GM12878 (cell line): ENCODE results near the gene MPEG1.
A peak's percentile ranks its signal among the peaks of the same experiment; 100 is the strongest.

Experiments
- CBX5 ChIP-seq: sonication (generic); IDR thresholded peaks from 2 replicates; pipeline ENCODE4 v1.6.1; 2016; ENCODE audit warnings: low read depth, moderate library complexity, mild to moderate bottlenecking, inconsistent platforms
- CTCF ChIP-seq, 3 experiments: IDR thresholded peaks in 2 of 3; conservative IDR thresholded peaks in 1 of 3; 2 replicates each; pipeline ENCODE4 v1.5.1; 2011; ENCODE audit warnings: low read depth in 3 of 3, low read length in 3 of 3, mild to moderate bottlenecking in 3 of 3, control low read depth in 2 of 3, moderate library complexity in 2 of 3, inconsistent platforms in 1 of 3, mixed read lengths in 1 of 3; ENCODE audit not compliant: control insufficient read depth in 2 of 3, insufficient read depth in 1 of 3; ENCODE audit errors: extremely low read depth in 1 of 3
- EZH2 ChIP-seq: IDR thresholded peaks from 2 replicates; pipeline ENCODE4 v1.6.1; 2012; ENCODE audit warnings: low read depth, mild to moderate bottlenecking, control low read depth, inconsistent platforms, low read length, borderline replicate concordance; ENCODE audit not compliant: control insufficient read depth
- FOS ChIP-seq: IDR thresholded peaks from 3 replicates; pipeline ENCODE4 v1.6.1; 2011; ENCODE audit warnings: borderline replicate concordance; ENCODE audit not compliant: insufficient read length; ENCODE audit errors: extremely low read depth
- HCFC1 ChIP-seq: fragments of 150-350 bp; IDR thresholded peaks from 2 replicates; pipeline ENCODE4 v1.6.1; 2014; ENCODE audit warnings: low read length
- POLR2A ChIP-seq: IDR thresholded peaks from 2 replicates; pipeline ENCODE4 v1.6.1; 2011; ENCODE audit warnings: low read depth, mild to moderate bottlenecking, low read length
- POLR2AphosphoS5 ChIP-seq: IDR thresholded peaks from 2 replicates; pipeline ENCODE4 v1.6.1; 2011; ENCODE audit warnings: mild to moderate bottlenecking, low read length, inconsistent platforms
- RAD21 ChIP-seq: IDR thresholded peaks from 2 replicates; pipeline ENCODE4 v1.6.1; 2011; ENCODE audit warnings: mild to moderate bottlenecking, low read depth, low read length, moderate library complexity; ENCODE audit not compliant: insufficient read depth
- SMARCA5 ChIP-seq: fragments of 450-650 bp; IDR thresholded peaks from 2 replicates; pipeline ENCODE4 v1.6.1; 2017; ENCODE audit warnings: mild to moderate bottlenecking
- SMC3 ChIP-seq: IDR thresholded peaks from 2 replicates; pipeline ENCODE4 v1.6.1; 2011; ENCODE audit warnings: low read length, improper control_type of control experiment, borderline replicate concordance
- ZNF384 ChIP-seq: IDR thresholded peaks from 2 replicates; pipeline ENCODE4 v1.6.1; 2012; ENCODE audit warnings: low read depth, mild to moderate bottlenecking, low read length, improper control_type of control experiment, borderline replicate concordance

GRCh38 chr11:59182457-59183151 lies 30.1 kb downstream of the MPEG1 start:
- TF ChIP-seq EZH2 (no peak), CBX5 (no peak), CTCF (IDR thresholded peaks at IDR 0.05 in 2 of 3, conservative IDR thresholded peaks at IDR 0.05 in 1 of 3; ENCODE audit: control insufficient read depth in 2 of 3, extremely low read depth in 1 of 3, insufficient read depth in 1 of 3, low read depth in 3 of 3, low read length in 3 of 3) (peak; percentile 39 to 63 (median 55)), SMARCA5 (no peak), FOS (no peak), ZNF384 (no peak), POLR2A (no peak), POLR2AphosphoS5 (no peak), SMC3 (peak; percentile 30; the same call in 1 of the 2 replicates), RAD21 (peak; percentile 41; the same call in 1 of the 2 replicates), HCFC1 (no peak)
